HG03378 (cell line): ENCODE data around the gene ZNF415.
"Not testable (repeated sequence)": the region's sequence is repeated elsewhere in the genome, so short reads cannot be mapped to it uniquely, and the experiment has no call there.

Experiments used
- ATAC-seq: cut with Tn5 transposase; IDR thresholded peaks from one replicate; pipeline ENCODE4 v1.9.1; 2021; ENCODE audit warnings: mild to moderate bottlenecking, moderate library complexity; ENCODE audit not compliant: unreplicated experiment

The ZNF415 gene

DNA sequence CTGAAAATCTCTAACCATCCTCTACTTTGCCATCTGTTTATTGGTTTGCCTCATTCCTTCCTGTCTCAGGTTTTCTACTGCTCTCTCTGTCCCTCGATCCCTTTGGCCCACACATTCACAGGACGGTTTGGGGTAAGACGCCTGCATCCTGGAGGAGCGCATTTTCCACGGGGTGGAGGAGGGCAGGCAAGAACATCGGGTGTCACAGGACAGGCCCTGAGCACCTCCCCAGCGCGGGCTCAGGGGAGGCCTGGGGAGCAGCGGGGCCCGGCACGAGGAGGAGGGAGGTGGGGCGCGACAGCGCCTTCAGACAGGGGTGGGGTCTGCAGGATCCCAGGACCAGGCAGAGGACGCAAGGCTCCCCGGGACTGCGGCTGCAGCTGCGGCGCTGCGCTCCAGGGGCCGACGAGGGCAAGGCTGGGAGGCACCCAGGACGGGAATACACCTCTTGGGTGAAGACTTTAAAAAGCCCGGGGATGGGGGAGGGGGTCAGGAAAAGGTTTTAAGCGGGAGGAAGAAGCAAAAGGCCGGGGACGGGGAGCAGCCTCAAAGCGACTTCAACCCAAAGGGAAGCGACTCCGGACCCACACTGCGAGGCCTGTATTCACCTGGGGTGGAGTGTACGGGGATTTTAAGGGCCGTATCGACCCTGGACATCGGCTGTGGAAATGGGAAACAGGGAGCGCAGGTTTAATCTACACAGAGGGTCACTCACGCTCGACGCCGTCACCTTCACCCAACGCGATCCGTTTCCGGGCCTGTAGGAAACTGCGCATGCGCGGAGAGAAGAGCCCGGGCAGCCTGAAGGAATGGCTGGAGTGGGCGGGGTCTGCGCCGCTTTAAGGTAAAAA is at the start of gene ZNF415:
Gene ZNF415 (minus strand): TSS at position 770 of the 851 bp plus-strand sequence. CDS start 10,234 bp downstream, outside the sequence.
- no peak for ATAC-seq

DNA sequence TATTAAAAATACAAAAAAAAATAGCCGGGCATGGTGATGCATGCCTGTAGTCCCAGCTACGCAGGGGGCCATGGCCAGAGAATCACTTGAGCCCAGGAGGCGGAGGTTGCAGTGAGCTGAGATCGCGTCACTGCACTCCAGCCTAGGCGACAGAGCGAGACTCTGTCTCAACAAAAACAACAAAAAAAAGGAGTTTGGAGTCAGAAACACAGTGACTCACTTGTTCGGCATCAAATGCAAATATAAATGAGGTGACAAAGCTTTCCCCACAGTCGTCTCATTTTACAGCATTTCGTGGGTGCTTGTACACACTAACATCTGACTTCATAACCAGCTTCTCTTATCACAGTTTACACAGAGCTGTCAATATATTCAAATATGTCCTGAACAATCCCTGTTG is 49.5 kb upstream of the ZNF415 start:
- no peak for ATAC-seq

DNA sequence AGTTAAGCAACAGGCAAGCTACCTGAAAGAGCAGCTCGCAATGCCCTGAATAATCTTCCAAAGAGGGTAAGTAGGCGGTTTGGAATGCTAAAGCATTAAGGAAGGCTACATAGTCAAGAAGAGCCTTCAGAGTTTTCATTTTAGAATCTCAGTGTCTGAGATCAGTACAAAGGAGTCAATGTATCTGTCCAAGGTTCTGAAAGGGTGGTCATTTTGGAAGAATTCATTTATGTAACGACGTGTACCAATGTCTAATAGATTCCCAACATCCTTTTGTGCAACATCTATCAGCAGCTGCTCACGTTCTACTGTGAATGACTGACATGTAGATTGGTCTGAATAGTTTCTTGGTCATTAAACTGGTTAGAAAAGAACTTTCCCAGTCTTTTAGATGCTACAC is 45.3 kb upstream of the ZNF415 start:
- no peak for ATAC-seq

DNA sequence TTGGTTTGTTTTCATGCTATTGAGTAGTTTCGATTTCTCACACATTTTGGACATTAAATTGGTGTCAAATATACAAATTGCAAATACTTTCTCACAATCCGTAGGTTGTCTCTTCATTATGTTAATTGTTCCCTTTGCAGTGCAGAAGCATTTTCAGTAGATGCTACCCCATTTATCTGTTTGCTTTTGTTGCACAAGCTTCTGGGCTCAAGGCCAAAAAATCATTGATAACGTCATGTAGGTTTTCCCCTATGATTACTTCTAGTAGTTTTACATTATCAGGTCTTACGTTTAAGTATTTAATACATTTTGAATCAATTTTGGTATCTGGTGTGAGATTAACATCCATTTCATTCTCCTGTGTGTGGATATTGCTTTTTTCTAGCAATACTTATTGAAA is 40.2 kb upstream of the ZNF415 start:
- no peak for ATAC-seq

DNA sequence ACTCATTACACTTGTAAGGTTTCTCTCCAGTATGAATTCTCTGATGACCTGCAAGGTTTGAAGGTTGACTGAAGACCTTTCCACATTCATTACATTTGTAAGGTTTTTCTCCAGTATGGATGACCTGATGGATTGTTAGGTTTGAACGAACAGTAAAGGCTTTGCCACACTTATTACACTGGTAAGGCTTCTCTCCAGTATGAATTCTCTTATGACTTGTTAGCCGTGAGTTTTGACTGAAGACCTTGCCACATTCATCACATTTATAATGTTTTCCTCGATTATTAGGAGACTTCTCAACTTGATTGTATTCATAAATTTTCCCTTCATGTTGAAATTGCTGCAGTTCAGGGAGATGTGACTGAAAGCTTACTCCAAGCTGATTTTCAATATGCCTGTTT is 33.0 kb upstream of the ZNF415 start:
- ATAC-seq, result no peak

- ATAC-seq, result no peak
These were observed 28.4 kb upstream of the ZNF415 start for GRCh38 chr19:53161123-53161522.

DNA sequence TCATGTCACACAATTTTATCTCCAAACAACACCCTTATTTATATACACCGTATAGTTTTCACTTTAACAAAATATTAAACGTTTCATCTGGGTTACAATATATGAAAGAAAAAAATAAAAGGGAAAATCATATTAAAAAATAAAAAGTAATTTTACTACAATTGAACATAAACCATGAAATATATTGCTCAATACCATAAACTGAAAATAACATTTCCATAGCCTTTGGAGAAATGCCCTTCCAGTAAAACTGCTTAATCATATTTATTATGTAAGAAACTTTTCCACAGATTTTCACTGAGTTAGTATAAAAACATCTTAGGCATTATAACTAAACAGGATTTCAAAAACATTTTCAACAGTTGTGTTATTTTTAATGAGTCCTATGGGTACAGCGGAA is 27.6 kb upstream of the ZNF415 start:
- no peak for ATAC-seq

DNA sequence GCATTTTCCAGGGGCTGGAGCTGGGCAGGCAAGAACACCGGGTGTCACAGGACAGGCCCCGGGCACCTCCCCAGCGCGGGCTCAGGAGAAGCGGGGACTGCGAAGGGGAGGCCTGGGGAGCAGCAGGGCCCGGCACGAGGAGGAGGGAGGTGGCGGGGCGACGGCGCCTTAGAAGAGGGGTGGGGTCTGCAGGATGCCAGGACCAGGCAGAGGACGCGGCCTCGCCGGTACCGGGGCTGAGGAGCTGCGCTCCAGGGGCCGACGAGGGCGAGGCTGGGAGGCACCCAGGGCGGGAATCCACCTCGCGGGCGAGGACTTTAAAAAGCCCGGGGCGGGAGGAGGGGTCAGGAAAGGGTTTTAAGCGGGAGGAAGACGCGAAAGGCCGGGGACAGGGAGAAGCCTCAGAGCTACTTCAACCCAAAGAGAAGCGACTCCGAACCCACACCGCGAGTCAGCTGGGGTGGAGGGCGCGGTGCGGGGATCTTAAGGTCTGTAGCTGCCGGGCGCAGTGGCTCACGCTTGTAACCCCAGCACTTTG is 25.5 kb upstream of the ZNF415 start:
- ATAC-seq, result no peak

DNA sequence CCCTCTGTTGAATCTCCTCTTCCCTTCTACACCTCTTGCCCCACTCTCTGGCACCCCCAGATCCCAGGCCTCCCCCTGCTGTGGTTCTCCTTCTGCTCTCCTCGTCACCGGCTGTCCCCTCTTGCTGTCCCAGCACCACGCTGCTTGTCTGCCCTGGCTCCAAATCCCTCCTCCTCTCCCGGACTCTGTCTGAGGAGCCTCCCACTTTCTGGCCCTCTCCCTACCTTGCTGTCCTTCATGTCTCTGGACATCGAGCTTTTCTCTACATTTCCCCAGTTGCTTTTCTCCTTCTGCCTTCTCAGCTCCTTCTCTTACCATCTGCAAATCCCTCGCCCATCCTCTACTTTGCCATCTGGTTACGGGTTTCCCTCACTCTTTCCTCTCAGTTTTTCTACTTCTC is 24.9 kb upstream of the ZNF415 start:
- no peak for ATAC-seq

DNA sequence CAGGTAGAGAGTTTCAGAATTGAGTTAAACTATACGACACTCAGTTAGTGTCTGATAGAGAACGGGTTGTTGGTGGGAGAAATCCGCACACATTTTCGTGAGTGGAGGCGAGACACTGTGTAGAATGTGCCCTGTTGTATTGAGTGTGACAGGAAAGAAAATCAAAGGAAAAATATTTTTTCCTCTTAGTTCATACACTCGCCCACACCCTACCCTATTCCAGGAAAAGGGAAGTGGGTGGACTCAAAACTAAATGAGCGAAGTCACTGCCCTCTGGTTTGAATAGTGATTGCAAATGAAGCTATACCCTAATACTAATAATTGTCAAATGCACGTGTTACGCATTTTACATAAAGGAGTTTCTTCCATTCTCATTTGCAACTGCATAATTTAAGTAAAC is 24.1 kb upstream of the ZNF415 start:
- ATAC-seq, result no peak

DNA sequence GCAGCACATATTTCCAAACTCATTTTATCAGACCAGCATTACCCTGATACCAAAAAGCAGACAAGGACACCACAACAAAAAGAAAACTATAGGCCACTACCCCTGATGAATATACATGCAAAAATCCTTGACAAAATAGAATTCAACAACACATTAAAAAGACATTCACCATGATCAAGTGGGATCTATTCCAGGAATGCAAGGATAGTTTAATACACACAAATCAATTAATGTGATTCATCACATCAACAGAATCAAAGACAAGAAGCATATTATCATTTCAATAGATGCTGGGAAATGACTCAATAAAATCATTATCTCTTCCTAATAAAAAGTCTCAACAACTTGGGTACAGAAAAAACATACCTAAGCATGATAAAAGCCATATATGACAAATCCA is 14.9 kb upstream of the ZNF415 start:
- ATAC-seq, result no peak

DNA sequence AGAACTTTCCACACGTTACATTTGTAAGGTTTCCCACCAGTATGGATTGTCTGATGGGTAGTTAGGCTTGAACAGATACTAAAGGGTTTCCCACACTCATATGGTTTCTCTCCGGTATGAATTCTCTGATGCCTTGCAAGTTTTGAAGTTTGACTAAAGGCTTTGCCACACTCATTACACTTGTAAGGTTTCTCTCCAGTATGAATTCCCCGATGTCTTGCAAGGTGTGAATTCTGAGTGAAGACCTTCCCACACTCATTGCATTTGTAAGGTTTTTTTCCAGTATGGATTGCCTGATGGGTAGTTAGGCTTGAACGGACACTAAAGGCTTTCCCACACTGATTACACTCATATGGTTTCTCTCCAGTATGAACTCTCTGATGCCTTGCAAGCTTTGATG is 7.6 kb upstream of the ZNF415 start:
- ATAC-seq, result no peak

DNA sequence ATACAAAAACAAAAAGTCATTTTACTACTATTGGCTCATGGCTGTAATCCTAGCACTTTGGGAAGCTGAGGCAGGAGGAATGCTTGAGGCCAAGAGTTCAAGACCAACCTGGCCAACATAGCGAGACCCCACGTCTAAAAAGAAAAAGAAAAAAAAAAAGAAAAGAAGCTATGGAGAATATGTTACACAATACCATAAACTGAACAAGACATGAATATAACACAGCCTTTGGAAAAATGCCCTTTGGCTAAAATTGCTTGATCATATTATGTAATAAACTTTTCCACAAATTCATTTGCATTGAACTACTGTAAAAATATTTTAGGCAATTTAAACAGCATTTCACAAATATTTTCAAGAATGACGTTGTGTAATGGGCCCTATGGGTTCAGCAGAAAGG is 3.7 kb upstream of the ZNF415 start:
- ATAC-seq, result no peak

- no peak for ATAC-seq
These were observed 983 bp downstream of the ZNF415 start for GRCh38 chr19:53131727-53132126.

DNA sequence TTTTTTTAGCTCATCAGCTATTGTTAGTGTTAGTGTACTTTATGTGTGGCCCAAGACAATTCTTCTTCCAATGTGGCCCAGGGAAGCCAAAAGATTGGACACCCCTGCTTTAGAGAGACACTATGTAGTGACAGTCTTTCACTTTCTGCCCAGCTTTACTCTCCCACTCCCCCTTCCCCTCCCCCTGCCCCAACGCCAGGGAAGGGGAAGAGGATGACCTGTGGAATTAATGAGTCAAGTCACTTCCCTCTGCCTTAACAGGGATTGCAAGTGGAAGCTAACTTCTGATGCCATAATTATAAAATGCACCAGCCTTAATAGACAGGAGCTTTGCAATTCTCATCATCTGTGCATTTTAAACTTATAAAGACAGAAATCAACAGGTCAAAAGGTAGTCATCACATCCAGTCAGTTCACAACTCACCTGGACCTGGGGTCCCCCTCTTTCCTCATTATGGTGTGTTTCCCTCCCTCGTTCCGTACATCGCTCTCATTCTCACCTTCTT is 1.6 kb downstream of the ZNF415 start:
- no peak for ATAC-seq

DNA sequence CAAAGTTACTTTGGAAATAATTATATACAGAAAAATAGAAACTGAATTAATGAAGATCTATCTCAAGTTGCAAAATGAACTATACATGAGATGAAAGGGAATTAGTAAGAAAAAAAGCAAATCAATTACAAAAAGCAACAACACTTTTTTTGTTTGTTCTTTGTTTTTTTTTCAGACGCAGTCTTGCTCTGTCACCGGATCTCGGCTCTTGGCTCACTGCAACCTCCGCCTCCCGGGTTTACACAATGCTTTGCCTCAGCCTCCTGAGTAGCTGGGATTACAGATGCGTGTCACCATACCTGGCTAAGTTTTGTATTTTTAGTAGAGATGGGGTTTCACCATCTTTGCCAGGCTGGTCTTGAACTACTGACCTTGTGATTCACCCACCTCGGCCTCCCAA is 2.2 kb downstream of the ZNF415 start:
- no peak for ATAC-seq

DNA sequence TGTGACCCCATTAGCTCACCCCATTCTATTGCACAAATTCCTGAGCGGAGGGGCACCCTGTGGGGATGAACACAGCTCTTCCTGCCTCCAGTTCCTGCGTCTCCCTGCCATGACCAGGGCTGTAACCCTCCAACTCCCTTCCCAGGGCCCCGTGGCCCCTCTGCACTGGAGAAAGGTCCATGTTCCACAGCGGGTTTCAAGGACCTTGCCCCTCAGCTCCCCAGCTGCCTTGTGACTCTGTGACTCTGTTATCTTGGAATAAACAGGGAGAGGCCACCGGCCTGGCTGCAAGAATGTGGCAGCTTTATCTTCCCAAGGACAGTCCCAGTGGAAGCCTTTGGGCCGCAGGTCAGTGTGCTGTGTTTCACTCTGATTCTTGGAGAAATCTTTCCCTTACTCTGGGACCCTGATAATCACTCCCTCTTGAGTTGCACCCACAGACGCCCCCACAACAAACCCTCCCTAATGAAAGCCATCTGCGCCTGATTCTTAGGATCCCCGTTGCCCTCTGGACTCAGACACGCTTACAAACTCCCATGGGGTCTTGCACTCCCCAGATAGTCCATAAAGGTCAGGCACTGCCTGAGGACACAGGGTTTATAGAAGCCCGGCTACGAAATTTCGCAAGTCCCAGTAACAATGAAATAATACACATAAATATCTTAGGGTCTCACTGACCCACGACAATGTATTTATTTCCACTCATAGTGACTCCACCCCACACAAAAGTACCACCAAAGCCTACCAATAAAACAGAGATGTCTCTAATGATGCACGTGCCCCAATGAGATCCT is 5.8 kb downstream of the ZNF415 start:
- ATAC-seq, result not testable (repeated sequence)

- no peak for ATAC-seq
These were observed 9.3 kb downstream of the ZNF415 start for GRCh38 chr19:53123400-53123799.

GRCh38 chr19:53112286-53112685 is 20.4 kb downstream of the ZNF415 start:
- ATAC-seq, result no peak

GRCh38 chr19:53109527-53109926 is 23.2 kb downstream of the ZNF415 start:
- ATAC-seq, result no peak
